GM18870 (cell line): ENCODE measurements around the gene SUPT4H1.
A peak's percentile ranks its signal among the peaks of the same experiment; 100 is the strongest.
"Not testable (repeated sequence)": the region's sequence is repeated elsewhere in the genome, so short reads cannot be mapped to it uniquely, and the experiment has no call there.

Experiments used
- ATAC-seq: cut with Tn5 transposase; IDR thresholded peaks from one replicate; pipeline ENCODE4 v1.9.1; 2021; ENCODE audit warnings: moderate library complexity; ENCODE audit not compliant: unreplicated experiment

SUPT4H1 gene

DNA sequence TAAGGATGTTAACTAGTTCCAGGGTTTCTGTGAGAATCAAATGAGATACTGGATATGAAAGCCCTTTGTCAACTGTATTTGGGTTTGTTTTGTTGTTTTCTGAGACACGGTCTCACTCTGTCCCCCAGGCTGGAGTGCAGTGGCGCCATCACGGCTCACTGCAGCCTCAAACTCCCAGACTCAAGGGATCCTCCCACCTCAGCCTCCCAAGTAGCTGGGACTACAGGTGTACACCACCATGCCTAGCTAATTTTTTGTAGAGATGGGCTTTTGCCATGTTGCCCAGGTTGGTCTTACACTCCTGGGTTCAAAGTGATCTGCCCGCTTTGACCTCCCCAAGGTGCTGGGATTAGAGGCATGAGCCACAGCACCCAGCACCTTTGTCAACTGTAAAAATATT lies 8.9 kb downstream of the SUPT4H1 start:
- no peak for ATAC-seq

GRCh38 chr17:58341861-58342475 lies 10.0 kb downstream of the SUPT4H1 start:
- no peak for ATAC-seq

DNA sequence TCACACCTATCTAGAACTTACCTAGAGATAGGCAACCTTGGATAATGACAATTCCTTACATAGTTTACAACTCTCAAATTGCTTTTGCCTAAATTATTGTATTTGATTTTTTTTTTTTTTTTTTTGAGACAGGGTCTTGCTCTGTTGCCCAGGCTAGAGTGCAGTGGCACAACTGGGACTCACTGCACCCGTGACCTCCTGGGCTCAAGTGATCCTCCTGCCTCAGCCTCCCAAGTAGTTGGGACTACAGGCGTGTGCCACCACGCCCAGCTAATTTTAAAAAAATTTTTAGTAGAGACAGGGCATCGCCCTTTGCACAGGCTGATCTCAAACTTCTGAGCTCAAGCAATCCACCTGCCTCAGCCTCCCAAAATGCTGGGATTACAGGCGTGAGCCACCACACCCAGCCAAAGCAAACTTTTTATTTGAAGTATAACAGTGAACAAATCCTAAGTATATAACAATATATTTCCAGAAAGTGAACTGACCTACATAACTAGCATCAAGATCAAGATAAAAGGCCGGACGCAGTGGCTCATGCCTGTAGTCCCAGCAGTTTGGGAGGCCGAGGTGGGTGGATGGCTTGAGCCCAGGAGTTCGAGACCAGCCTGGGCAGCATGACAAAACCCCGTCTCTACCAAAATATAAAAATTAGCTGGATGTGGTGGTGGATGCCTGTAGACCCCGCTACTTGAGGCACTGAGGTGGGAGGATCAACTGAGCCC lies 10.7 kb downstream of the SUPT4H1 start:
- not testable (repeated sequence) for ATAC-seq

DNA sequence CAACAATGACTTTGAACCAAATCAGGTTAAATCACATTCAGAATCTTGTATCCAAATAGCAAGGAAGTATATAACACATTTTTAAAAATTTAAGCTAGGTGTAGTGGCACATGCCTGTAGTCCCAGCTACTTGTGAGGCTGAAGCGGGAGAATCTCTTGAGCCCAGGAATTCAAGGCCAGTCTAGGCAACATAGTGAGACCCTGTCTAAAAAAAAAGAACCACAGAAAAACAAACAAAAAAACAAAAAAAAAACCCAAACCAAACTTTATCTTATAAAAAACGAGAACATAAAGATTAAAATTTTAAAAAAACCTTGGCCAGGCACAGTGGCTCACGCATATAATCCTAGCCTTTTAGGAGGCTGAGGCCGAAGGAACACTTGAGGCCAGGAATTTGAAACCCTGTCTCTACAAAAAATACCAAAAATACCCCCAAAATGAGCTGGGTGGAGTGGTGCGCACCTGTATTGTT lies 11.6 kb downstream of the SUPT4H1 start:
- ATAC-seq = no peak

DNA sequence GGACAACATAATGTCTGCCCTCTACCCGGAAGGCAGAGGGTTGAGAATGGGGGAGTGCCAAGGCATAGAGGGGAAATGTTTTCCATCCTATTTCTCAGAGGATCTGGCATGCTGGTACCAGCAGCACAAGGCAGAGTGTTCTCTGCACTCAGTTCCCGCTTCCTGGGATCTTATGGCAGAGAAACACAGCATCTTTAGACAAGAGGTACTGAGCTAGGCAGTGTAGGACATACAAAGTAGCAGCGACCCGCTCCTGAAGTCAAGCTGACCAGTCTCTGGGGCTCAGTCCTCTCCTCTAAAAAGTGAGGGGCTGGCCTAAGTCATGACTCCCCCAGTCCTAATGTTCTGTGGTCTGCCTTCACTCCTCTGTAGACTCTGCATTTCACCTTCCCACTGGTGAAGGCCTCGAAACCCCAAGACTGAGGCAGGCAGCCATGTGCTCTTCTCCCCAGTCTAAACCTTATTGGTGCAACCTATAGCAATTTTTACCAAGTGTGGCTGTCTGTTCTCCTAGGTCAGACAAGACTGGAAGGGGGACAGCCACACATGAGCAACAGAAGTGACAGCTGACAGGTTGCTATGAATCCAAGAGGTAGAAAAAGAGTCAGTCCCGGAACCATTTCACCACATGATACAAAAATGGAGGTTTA lies 12.1 kb downstream of the SUPT4H1 start:
- no peak for ATAC-seq

DNA sequence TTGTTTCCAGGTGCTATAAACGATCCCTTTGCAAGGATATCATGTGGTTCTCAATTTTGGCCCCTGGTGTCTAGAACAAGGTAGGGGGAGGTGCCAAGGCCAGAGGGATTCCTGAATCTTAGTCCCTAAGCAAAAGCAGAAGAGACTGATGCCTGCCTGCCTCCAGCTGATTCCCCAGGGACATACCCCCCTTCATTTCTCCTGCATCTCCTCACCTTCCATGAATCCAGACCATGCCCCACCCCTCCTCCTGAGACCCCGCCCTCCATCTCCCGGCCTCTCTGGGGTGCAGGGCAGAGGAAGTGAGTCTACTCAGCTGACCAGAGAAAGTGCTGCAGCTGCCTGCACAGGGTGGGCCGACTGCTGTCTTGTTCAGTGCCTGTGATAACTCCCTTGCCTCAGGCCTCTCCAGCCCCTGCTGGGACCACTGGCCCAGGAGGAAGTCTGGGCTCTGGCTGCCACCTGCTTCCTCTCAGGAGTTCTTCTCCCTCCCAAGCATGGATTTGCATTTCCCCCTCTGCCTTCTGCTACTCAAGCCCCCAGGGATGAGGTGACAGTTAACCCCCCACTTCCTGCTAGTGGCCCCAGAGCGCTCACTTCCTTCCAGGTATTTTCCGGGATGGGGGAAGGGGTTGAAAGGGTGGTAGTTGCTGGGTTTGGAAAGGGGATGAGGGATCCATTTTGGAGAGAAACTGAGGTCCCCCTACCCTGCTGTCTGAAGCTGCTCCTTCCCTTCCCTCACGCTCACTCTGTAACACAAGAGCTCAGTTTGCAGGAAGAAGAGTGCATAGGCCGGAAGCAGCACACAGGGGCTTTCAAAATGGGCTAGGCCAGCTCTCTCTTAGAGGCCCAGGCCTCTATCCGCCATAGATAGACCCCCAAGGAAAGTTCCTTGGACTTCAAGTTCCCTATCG lies 12.9 kb downstream of the SUPT4H1 start:
- ATAC-seq = no peak

DNA sequence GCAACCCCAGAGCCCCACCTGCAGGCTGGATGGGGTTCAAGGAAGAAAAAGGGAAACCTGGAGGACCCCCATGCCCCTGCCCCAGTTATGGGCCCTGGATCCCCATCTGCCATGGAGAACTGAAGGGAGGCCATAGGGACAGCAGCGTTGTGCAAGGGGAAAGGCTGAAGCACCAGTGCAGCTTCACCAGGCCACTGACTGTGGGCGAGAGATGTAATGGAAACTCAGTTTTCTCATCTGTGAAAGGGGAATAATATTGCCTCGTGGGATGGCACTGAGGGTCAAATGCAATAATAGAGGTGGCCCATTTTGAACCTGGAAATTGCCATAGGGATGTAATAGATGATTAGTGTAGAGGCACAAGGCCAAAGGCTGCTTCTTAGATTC lies 13.6 kb downstream of the SUPT4H1 start:
- no peak for ATAC-seq

DNA sequence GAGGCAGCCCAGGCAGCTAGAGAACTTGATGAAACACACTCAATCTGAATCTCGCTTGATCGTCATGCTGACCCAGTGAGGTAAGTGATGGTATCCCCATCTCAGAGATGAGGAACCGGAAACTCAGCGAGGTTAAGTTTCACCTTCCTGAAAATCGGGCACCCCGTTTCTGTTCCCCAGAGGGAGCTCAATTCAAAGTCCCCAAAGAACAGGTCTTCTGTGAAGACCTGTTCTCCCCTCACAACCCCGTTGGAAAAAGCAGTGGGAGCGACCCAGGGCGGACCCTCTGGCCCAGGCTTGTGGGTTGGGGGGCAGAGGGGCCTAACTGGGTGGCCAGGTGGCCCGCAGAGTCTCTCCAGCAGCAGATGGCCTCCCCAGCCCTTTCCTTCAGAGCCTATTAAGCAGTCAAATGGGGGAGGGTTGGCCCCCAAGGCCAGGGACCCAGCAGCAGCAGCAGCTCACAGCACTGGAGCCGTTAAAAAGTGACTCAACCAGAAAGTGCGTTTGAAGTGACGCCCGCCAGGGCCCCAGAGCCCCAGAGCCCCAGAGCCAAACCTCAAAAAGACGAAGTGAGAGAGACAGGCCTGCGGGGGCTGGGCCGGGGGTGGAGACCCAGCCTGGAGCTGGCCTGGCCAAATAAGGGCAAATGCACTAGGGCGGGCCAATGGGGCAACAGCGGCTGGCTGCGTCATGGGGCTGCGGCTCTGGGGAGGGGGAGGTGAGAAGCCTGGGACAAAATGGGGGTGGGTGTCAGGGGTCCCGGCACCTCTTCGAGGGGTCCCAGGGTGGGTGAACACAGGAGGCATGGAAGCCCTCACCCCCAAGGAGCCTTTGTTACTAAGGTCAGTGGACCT lies 14.2 kb downstream of the SUPT4H1 start:
- peak; percentile 56 for ATAC-seq

DNA sequence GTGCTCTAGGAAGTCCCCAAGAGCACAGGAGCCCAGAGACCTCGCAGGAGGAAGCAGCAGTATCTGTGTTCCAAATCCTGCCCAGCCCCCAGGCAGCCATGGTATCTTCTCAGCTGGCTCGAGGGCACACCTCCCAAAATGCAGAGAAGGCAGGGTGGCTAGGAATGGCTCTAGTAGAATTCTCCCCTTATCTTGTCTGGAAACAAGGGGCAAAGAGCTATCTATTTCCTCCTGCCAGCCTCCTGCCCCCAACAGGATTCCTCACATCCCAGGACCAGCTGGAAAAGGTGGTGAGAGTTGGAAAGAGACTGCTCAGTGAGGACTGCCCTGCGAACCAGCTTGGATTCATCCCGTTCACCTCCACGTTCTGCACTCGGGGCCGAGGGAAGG lies 14.8 kb downstream of the SUPT4H1 start:
- no peak for ATAC-seq

GRCh38 chr17:58336456-58337209 lies 15.4 kb downstream of the SUPT4H1 start:
- ATAC-seq = no peak

DNA sequence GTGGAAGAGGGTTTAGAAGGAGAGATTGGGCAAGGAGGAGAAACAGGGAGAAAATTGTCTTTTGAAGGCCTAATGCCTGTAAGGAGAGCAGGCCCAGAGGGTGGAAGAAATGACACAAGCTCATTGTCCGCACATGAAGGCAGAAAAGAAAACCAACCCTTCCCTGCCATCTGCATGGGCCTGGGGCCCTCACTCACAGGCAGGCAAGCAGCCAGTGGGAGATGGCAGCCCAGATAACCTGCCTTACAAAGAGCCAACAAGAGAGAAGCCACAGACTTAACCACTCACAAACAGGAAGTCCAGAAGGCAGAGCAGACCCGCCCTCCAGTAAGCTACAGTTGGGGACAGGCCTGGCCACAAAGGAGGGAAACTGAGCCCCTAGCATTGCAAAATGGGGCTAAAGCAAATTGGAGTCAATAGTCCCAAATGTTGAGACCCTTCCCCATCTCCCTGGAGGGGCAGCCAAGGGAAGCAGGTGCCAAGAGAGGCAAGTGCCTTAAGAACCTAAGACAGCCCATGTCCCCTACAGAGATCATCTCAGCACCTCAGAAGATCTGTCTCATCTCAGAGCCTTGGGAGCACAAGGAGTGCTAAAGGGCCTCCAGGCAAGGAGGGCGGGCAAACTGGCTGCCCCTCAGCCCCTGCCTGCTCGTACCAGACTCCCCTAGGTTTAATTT lies 16.1 kb downstream of the SUPT4H1 start:
- no peak for ATAC-seq

DNA sequence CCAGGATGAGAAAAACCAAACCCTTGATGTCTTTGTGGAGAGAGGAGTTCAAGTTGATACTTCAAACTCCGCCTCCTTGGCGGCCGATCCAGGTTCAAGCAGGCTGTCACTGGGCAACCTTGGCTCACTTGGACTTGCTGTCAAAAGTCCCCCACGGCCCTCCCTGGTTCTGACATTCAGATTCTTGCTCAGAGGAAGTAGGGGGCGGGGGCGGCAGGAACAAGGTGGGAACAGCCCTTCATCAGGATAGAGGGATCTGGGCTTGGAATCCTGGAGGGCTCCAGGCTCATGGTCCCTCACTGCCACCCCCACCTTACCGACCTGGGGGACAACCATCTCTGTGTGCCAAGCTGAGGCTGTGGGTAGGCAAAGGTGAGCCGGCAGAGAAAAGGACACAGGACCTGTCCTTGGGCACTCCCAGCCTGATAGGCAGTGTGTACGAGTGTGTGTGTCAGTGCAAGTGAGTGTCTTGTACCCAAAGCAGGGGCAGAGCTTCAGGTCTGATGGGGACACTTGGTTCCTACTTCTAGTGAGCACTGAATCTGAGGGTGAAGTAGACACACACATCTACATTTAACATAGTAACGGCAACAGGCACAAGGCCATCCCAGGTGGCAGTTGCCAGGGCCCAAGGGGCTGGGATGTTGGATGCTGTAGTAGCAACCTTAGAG lies 16.8 kb downstream of the SUPT4H1 start:
- no peak for ATAC-seq

DNA sequence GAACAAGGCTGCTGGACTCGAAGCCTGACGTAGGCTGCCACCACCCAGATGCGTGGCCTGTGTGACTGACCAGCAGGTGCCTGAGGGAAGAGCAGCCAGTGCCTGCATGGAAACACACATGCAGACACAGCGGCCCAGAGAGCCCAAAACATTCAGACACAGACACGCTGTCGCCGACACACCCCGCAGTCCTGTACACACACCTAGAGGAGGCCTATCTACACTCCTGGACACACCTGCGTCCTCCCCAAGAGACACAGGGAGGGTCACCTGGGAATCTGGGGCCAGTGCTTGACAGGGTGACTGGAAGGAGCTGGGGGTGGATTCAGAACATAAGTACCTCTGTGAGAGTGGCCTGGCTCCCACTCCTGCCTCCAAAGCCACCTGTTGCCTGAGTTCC lies 17.3 kb downstream of the SUPT4H1 start:
- no peak for ATAC-seq

DNA sequence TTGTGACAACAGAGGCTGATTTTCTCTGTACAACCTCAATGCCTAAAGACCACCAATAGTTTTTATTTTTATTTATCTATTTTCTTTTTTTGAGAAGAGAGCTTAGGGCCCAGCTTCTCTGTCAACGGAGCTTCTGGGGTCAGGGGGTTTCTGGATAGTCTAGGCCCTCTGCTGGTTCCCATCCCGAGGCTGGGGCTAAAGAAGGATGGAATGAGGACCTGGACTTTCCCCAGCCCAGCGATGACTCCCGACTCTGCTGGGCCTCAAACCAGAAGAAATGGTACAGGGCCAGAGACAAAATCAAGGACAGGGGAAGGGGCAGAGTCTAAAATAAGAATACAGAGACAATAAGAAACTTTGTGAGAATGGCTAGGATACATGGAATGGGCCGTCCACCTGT lies 17.7 kb downstream of the SUPT4H1 start:
- ATAC-seq = no peak

GRCh38 chr17:58333736-58334207 lies 18.2 kb downstream of the SUPT4H1 start:
- no peak for ATAC-seq

GRCh38 chr17:58332778-58333735 lies 18.9 kb downstream of the SUPT4H1 start:
- ATAC-seq = no peak
